Measurements from ENCODE around the gene GRIN2A. TPM values are rescaled to one million over a fixed set of nuclear protein-coding genes. Genes with fewer than 3 reads are reported as not detected.

GRIN2A gene
- total RNA-seq, 1 donor from 2014 or later = 7.8 TPM

DNA sequence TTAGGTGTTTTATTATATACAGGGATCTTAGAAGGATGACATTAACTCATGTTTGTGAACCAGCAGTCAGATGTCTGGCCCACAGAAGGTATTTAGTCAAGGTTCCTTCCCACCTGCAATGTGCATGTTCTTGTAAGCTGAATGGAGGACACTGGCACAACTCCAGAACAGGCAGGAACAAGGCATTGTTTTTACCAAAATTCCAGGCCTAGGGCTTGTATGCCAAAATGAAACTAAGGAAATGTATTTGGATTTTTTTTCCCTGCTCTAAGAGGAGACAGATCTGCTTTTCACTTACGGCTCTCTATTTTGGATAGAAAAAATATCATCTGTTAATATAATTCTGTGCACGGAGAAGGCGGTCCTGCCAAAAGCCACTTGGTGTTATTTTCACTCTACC is 312.5 kb downstream of the GRIN2A start:
- H3K27ac ChIP-seq = no peak overlapping the region
- no peaks in the 10 kb centered on the region for H3K9me3 ChIP-seq
- no peak for DNase-seq (ENCODE audit: low spot score in 2 of 2)
- TF ChIP-seq, protein P1, sequence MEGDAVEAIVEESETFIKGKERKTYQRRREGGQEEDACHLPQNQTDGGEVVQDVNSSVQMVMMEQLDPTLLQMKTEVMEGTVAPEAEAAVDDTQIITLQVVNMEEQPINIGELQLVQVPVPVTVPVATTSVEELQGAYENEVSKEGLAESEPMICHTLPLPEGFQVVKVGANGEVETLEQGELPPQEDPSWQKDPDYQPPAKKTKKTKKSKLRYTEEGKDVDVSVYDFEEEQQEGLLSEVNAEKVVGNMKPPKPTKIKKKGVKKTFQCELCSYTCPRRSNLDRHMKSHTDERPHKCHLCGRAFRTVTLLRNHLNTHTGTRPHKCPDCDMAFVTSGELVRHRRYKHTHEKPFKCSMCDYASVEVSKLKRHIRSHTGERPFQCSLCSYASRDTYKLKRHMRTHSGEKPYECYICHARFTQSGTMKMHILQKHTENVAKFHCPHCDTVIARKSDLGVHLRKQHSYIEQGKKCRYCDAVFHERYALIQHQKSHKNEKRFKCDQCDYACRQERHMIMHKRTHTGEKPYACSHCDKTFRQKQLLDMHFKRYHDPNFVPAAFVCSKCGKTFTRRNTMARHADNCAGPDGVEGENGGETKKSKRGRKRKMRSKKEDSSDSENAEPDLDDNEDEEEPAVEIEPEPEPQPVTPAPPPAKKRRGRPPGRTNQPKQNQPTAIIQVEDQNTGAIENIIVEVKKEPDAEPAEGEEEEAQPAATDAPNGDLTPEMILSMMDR (IDR thresholded peaks at IDR 0.05) = no peak
- H3K36me3 ChIP-seq = no peaks in the 10 kb centered on the region
- no peak overlapping the region for H3K4me3 ChIP-seq
- intact Hi-C loops (cut with DNase I) = no loop called here
- peaks cover 0 to 5% of the 10 kb centered on the region in 2 donors for H3K4me1 ChIP-seq
- no peaks in the 10 kb centered on the region for H3K27me3 ChIP-seq

DNA sequence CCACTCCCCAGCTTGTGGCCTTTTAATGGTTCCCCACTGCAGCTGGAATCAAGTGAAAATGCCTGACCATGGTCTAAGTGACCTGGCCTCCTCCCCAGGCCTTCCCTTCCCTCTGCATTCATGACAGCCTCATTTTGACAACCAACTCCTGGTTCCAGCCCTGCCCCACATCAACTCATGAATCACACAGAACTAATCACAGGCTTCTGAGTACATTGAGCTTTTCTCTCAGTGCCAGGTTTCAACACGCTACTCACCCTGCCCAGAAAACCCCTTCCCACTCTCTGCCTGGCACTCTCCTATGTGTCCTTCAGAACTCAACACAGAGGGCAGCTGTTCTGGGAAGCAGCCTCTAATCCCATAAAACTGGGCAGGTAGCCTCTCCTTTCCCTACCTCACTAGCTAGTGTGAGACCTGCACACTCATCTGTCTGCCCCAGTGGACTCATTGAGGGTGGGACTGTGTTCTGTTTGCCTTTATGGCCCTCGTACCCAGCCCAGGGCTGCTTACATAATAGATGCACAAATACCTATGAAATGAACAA is 313.6 kb downstream of the GRIN2A start:
- Histone ChIP-seq H3K27me3 (no peaks in the 10 kb centered on the region), H3K27ac (no peak overlapping the region), H3K9me3 (no peaks in the 10 kb centered on the region), H3K4me1 (peaks cover 0 to 5% of the 10 kb centered on the region in 2 donors), H3K4me3 (no peak overlapping the region), H3K36me3 (no peaks in the 10 kb centered on the region)
- DNase-seq (ENCODE audit: low spot score in 2 of 2) = no peak
- intact Hi-C loops (cut with DNase I) = no loop called here
- TF ChIP-seq, protein P1 (IDR thresholded peaks at IDR 0.05) = no peak

DNA sequence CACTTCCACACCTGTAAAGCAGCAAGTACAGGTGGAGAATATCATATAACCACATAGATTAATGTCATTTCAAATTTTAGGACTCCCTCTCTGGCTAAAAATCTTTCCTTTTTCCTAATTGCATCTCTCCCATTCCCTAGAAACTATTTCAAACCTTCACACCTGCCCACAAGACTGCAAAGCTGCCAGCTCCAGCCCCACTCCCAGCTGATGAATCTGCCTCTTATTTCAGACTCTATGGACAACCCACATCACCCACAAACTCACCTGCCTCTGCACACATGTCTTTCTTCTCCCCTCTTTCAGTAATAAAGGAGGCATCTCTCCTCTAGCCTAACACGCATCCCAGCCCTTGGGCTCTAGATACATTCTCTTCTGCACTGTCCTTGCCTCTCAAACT is 315.1 kb downstream of the GRIN2A start:
- no peak for DNase-seq (ENCODE audit: low spot score in 2 of 2)
- TF ChIP-seq, protein P1 (IDR thresholded peaks at IDR 0.05) = no peak
- H3K4me1 ChIP-seq = peaks cover 0 to 5% of the 10 kb centered on the region in 2 donors

DNA sequence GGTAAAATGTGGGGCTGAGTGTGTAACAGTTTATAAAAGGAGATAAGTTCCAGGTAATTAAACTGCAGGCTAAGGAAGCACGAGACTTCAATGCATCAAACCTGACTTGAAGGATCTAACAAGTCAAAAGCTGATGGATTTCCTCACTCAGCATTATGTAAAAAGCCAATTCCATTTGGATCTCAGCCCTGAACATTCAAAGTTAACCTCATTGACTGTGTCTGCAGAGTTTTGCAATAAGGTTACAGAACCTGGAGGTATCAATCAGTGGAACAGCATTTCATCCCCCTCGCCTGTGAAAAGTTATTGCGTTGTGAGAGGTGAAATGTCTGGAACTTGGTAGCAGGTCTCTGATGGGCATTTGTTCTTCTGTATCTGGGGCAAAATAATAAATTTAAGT is 317.8 kb downstream of the GRIN2A start:
- no peak overlapping the region for H3K27ac ChIP-seq
- H3K27me3 ChIP-seq = no peaks in the 10 kb centered on the region
- H3K4me3 ChIP-seq = no peak overlapping the region
- H3K9me3 ChIP-seq = no peaks in the 10 kb centered on the region
- intact Hi-C loops (cut with DNase I) = no loop called here
- no peaks in the 10 kb centered on the region for H3K36me3 ChIP-seq
- DNase-seq (ENCODE audit: low spot score in 2 of 2) = no peak
- no peaks in the 10 kb centered on the region for H3K4me1 ChIP-seq
- TF ChIP-seq, protein P1 (IDR thresholded peaks at IDR 0.05) = no peak

More for the DNA sequence above, 315.1 kb downstream of the GRIN2A start:
- no peaks in the 10 kb centered on the region for H3K9me3 ChIP-seq
- intact Hi-C loops (cut with DNase I) = no loop called here
- H3K36me3 ChIP-seq = no peaks in the 10 kb centered on the region
- no peak overlapping the region for H3K4me3 ChIP-seq
- H3K27ac ChIP-seq = no peak overlapping the region
- H3K27me3 ChIP-seq = no peaks in the 10 kb centered on the region

DNA sequence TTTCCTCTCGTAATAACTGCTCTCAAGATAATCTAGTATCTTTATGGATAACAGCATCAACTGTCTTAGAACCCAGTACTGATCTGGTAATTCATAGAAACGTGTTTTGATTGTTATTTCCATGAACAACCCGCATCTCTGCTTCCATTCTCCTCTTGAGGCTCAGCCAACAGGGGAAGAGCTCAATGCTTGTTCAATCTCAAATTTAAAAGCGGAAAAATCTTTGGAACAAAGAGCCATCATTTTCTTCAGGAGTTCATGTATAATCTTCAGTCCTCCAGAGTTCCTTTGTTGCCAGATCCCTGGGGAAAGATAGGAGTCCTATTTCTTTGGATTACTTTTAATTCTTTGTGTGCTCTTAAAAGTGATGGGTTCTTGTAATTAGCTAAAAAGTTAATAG is 319.9 kb downstream of the GRIN2A start:
- intact Hi-C loops (cut with DNase I) = no loop called here

More for the DNA sequence above, 319.9 kb downstream of the GRIN2A start:
- H3K36me3 ChIP-seq = no peaks in the 10 kb centered on the region
- no peak overlapping the region for H3K27ac ChIP-seq
- H3K9me3 ChIP-seq = no peaks in the 10 kb centered on the region
- H3K27me3 ChIP-seq = no peaks in the 10 kb centered on the region
- H3K4me3 ChIP-seq = no peak overlapping the region
- TF ChIP-seq, protein P1 (IDR thresholded peaks at IDR 0.05) = no peak
- DNase-seq (ENCODE audit: low spot score in 2 of 2) = no peak
- H3K4me1 ChIP-seq = no peaks in the 10 kb centered on the region
